Fibroblast of lung (primary cell): ENCODE results near the gene SURF1. TPM values are rescaled to one million over a fixed set of nuclear protein-coding genes. Genes with fewer than 3 reads are reported as not detected.

Experiments used
- DNase-seq, 2 donors: peaks; one replicate each; pipeline versions ENCODE4 v3.0.0 to v3.0.0-alpha.2; 2010; ENCODE audit warnings: low read depth in 2 of 2
- H2AFZ ChIP-seq: 2 replicates; pipeline ENCODE4 v1.5.1; 2012; ENCODE audit warnings: low read length, control low read depth, inconsistent platforms
- H3K27ac ChIP-seq: 2 replicates; pipeline ENCODE4 v1.5.1; 2011; ENCODE audit warnings: low read length, control low read depth; ENCODE audit not compliant: insufficient read depth
- H3K27me3 ChIP-seq: 2 replicates; pipeline ENCODE4 v1.5.1; 2011; ENCODE audit warnings: mild to moderate bottlenecking, low read length; ENCODE audit not compliant: control insufficient read depth, insufficient read depth
- H3K36me3 ChIP-seq: 2 replicates; pipeline ENCODE4 v1.5.1; 2011; ENCODE audit warnings: low read length; ENCODE audit not compliant: control insufficient read depth, insufficient read depth
- H3K4me1 ChIP-seq: 2 replicates; pipeline ENCODE4 v1.5.1; 2011; ENCODE audit warnings: low read length; ENCODE audit not compliant: control insufficient read depth, insufficient read depth; ENCODE audit errors: extremely low read depth
- H3K4me2 ChIP-seq: 2 replicates; pipeline ENCODE4 v1.5.1; 2011; ENCODE audit warnings: low read length, control low read depth; ENCODE audit not compliant: insufficient read depth; ENCODE audit errors: extremely low read depth
- H3K4me3 ChIP-seq, 4 experiments: fragments of 200-600 bp in 1 of 4; sonication (generic) in 1 of 4; replicated peaks in 1 of 4; 2 replicates each; pipeline ENCODE4 v1.5.1; 2011 to 2016; ENCODE audit warnings: low read length in 4 of 4, low read depth in 3 of 4, mild to moderate bottlenecking in 3 of 4, control low read depth in 2 of 4, inconsistent platforms in 1 of 4, mixed read lengths in 1 of 4; ENCODE audit not compliant: insufficient read depth in 1 of 4; ENCODE audit errors: control extremely low read depth in 1 of 4
- H3K79me2 ChIP-seq: 2 replicates; pipeline ENCODE4 v1.5.1; 2012; ENCODE audit warnings: mild to moderate bottlenecking, low read length, inconsistent platforms; ENCODE audit not compliant: control insufficient read depth, insufficient read depth
- H3K9ac ChIP-seq: 2 replicates; pipeline ENCODE4 v1.5.1; 2011; ENCODE audit warnings: mild to moderate bottlenecking, low read length, control low read depth; ENCODE audit not compliant: insufficient read depth
- H3K9me3 ChIP-seq: 2 replicates; pipeline ENCODE4 v1.5.1; 2012; ENCODE audit warnings: low read depth, low read length; ENCODE audit not compliant: control insufficient read depth, insufficient read depth
- H4K20me1 ChIP-seq: 2 replicates; pipeline ENCODE4 v1.5.1; 2011; ENCODE audit warnings: low read length; ENCODE audit not compliant: control insufficient read depth, insufficient read depth; ENCODE audit errors: extremely low read depth
- CTCF ChIP-seq, 2 donors: IDR thresholded peaks in 1 of 2; conservative IDR thresholded peaks in 1 of 2; 1 replicate in 1 of 2; 2 replicates in 1 of 2; pipeline ENCODE4 v1.5.1; 2011 to 2012; ENCODE audit warnings: low read length in 2 of 2, control low read depth in 1 of 2, inconsistent platforms in 1 of 2, low read depth in 1 of 2, mild to moderate bottlenecking in 1 of 2
- EZH2 ChIP-seq: IDR thresholded peaks from 2 replicates; pipeline ENCODE4 v1.5.1; 2012; ENCODE audit warnings: low read length, control low read depth, mild to moderate bottlenecking; ENCODE audit errors: missing control alignments
- polyA plus RNA-seq, 2 donors: library from polyadenylated mRNA; depleted of rRNA in 1 of 2; stranded (reverse) in 1 of 2; unstranded in 1 of 2; fragments of >200 nt; gene quantifications; 2 replicates each; pipeline ENCODE4 v1.2.1, GENCODE V29; 2011 to 2012; ENCODE audit warnings: missing spikeins in 1 of 2
- total RNA-seq: library from RNA; depleted of rRNA; stranded (reverse); fragments of >200 nt; gene quantifications from 2 replicates; pipeline ENCODE4 v1.2.1, GENCODE V29; 2014

Gene SURF1
- total and polyA plus RNA-seq, 2 donors (not counting 1 experiment from before 2014, with no cell fraction given) = 27.9 to 31.7 TPM

- no peaks in the 10 kb centered on the region for H3K27me3 ChIP-seq
- no peaks in the 10 kb centered on the region for H4K20me1 ChIP-seq
- no peak overlapping the region for H3K27ac ChIP-seq
- TF ChIP-seq EZH2 (no peak), CTCF (conservative IDR thresholded peaks at IDR 0.05 in 1 of 2, IDR thresholded peaks at IDR 0.05 in 1 of 2; ENCODE audit: low read depth in 1 of 2, low read length in 2 of 2) (no peak)
- no peak overlapping the region for H3K4me2 ChIP-seq
- H3K4me3 ChIP-seq = no peak overlapping the region
- DNase-seq = no peak
- peaks cover 35% of the 10 kb centered on the region for H3K36me3 ChIP-seq
- peaks cover 6% of the 10 kb centered on the region for H3K4me1 ChIP-seq
- peaks cover 28% of the 10 kb centered on the region for H3K79me2 ChIP-seq
- H2AFZ ChIP-seq = no peak overlapping the region
- H3K9ac ChIP-seq = no peak overlapping the region
- no peaks in the 10 kb centered on the region for H3K9me3 ChIP-seq
Measured at GRCh38 chr9:133344071-133344470, 12.2 kb downstream of the SURF1 start.

- peaks cover 6% of the 10 kb centered on the region for H3K4me1 ChIP-seq
- peaks cover 33% of the 10 kb centered on the region for H3K36me3 ChIP-seq
- no peak overlapping the region for H3K4me2 ChIP-seq
- no peaks in the 10 kb centered on the region for H3K27me3 ChIP-seq
- no peaks in the 10 kb centered on the region for H4K20me1 ChIP-seq
- no peak overlapping the region for H3K9ac ChIP-seq
- no peak overlapping the region for H3K27ac ChIP-seq
- H2AFZ ChIP-seq = no peak overlapping the region
- no peak overlapping the region for H3K4me3 ChIP-seq
- no peaks in the 10 kb centered on the region for H3K9me3 ChIP-seq
- H3K79me2 ChIP-seq = peaks cover 18% of the 10 kb centered on the region
- TF ChIP-seq CTCF (conservative IDR thresholded peaks at IDR 0.05 in 1 of 2, IDR thresholded peaks at IDR 0.05 in 1 of 2; ENCODE audit: low read depth in 1 of 2, low read length in 2 of 2) (peak in 1 of 2 donors; percentile 23), EZH2 (no peak)
- no peak for DNase-seq
Measured at GRCh38 chr9:133342570-133342969, 13.7 kb downstream of the SURF1 start.

DNA sequence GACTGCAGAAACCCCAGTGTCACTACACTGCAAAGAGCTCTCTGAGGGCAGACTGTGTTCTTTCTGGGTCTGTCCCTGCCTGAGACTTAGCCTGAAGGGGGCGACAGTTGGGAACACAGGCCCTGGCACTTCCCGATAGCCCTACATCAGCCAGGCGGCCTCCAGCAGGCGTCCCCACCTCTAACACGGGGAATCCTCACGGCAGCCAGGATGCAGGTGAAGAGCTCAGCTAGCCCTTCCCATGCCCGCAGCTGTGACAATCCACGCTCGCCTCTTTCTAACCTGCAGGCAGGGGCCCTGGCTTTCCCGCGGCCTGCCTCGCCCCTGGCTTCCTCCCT lies 14.2 kb downstream of the SURF1 start:
- peaks cover 33% of the 10 kb centered on the region for H3K36me3 ChIP-seq
- H3K4me1 ChIP-seq = peaks cover 6% of the 10 kb centered on the region
- no peaks in the 10 kb centered on the region for H4K20me1 ChIP-seq
- no peaks in the 10 kb centered on the region for H3K27me3 ChIP-seq
- TF ChIP-seq CTCF (conservative IDR thresholded peaks at IDR 0.05 in 1 of 2, IDR thresholded peaks at IDR 0.05 in 1 of 2; ENCODE audit: low read depth in 1 of 2, low read length in 2 of 2) (peak in 1 of 2 donors; percentile 26), EZH2 (no peak)
- no peak overlapping the region for H2AFZ ChIP-seq
- no peak overlapping the region for H3K4me3 ChIP-seq
- H3K4me2 ChIP-seq = no peak overlapping the region
- no peaks in the 10 kb centered on the region for H3K9me3 ChIP-seq
- H3K9ac ChIP-seq = no peak overlapping the region
- peaks cover 16% of the 10 kb centered on the region for H3K79me2 ChIP-seq
- no peak for DNase-seq
- H3K27ac ChIP-seq = no peak overlapping the region
